OCI-M2 (cell line): ENCODE results near the gene PNPLA8.
"Not testable (repeated sequence)": the region's sequence is repeated elsewhere in the genome, so short reads cannot be mapped to it uniquely, and the experiment has no call there.

Experiments used
- DNase-seq: peaks from one replicate; lab custom pipeline; 2025; ENCODE audit not compliant: unreplicated experiment; lab: John Stamatoyannopoulos, UW

The PNPLA8 gene

DNA sequence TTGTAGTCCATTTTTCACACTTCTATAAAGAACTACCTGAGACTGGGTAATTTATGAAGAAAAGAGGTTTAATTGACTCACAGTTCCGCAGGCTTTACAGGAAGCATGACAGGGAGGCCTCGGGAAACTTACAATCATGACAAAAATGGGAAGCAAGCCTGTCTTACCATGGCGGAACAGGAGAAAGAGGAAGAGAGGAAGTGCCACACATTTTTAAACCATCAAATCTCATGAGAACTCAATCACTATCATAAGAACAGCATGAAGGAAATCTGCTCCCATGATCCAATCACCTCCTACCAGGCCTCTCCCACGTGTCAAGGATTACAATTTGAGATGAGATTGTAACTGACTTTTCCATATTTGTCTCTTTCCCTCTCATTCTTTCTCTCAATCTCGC, 9.3 kb upstream of the PNPLA8 start:
- DNase-seq, result no peak

DNA sequence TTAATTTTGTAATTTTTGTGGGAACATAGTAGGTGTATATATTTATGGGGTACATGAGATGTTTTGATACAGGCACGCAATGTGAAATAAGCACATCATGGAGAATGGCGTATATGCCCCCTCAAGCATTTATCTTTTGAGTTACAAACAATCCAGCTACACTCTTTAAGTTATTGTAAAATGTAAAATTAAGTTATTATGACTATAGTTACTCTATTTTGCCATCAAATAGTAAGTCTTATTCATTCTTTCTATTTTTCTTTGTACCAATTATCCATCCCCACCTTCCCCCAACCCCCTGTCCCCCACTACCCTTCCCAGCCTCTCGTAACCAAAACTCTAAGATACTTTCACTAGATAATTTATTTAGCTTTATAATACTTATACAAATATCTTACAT, 7.8 kb upstream of the PNPLA8 start:
- DNase-seq, result no peak

DNA sequence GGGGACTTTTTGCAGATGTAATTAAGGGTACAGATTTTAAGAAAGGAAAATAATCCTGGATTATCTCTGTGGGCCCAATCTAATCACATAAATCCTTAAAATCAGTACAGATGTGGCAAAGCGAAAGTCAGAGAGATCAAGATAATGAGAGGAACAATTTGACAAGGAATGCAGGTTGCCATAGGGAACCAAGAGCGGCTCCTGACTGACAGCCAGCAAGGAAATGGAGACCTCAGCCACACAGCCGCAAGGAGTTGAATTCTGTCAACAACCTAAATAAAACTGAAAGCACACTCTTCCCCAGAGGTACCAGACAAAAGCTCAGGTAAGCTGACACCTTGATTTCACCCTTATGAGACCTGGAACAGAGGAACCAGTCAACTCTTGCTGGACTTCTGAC, 3.4 kb upstream of the PNPLA8 start:
- DNase-seq, result no peak

DNA sequence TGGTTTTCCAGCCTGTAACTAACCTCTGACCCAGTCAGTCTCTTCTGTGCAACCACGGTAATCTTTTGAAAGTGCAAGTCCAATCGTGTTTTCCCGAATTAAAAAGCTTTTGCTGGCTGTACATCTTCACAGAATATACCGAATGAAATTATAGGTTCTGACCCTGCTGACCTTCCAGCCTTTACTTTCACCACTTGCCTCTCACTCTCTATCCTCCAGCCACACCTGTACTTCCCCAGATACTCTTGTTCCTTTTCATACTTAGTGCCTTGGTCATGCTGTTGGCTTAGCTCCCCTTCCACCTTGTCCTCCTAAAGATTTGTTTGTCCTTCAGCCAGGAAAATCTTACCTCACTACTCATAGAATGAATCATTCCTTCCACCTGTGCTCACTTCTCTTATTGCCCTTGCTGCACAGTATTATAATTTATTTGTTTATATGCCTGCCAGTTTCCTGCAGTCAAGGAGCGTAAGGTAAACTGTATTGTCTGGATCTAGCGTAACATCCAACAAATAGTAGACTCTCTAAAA, 2.3 kb upstream of the PNPLA8 start:
- DNase-seq, result no peak

DNA sequence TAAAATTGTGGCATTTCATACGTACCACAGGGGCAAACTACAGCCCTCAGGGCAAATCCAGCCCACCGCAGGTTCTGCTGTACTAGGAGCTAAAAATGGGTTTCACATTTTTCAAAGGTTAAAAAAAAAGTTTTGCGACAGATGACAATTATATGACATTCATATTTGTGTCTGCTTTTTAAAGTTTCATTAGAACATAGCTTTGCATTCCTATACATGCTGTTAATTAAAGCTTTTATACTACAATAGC, 758 bp upstream of the PNPLA8 start:
- DNase-seq, result no peak

DNA sequence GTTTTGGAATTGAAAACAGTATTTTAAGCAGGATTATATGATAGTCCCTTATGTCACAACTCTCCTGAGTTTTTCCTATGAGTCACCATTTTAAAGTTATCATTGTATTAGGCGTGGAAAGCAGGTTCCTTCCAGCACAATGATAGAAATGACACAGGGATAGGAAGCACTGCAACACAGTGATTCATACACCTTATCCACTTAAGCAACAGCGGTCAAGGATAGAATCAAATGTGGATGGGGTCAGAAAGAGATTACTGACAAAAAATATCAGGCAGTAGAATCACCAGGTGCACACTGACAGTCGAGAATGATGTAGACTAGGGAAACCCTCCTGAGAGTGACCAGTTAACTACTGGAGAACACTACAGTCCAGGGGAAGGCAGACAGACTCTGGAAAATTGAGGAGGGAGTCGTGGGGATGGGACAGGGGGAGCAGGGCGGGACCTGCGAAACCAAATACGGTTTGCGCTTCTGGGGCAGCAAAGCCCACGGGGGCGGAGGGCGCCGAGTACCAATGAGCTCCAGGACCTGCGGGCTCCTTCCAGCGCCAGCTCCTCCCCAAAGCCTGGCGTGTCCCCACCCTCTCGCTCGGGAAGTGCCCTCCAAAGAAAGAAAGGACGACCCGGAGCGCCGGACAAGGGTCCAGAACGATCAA, 479 bp downstream of the PNPLA8 start:
- no peak for DNase-seq

DNA sequence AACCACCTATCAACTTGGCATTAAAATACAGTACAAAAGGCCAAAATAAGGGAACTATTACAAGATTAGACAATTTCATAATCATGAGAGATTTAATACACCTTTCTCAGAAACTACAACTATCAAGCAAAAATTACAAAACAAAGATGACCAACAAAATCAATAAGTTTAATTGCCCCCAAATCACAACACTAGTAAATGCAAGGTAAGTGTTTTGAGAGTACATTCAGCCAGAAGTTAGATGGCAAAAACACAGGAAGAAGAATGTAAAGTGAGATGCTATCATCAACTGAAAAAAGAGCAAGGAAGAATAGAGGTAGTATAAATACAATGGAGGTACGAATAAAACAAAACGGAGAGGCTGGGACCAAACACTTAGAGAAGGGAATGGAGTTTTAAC, 3.2 kb downstream of the PNPLA8 start:
- no peak for DNase-seq

DNA sequence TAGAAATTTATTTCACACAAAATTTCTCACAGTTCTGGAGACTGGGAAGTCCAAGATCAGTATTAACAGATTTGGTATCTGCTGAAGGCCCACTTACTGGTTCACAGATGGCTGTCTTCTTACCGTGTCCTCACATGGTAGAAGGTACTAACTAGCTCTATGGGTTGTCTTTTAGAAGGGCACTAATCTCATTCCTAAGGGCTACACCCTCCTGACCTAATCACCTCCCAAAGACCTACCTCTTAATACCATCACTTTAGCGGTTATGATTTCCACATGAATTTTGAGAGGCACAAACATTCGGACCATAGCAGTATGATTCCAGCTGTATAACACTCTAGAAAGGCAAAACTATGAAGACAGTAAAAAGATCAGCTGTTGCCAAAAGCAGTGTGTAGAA, 8.0 kb downstream of the PNPLA8 start:
- DNase-seq, result no peak

DNA sequence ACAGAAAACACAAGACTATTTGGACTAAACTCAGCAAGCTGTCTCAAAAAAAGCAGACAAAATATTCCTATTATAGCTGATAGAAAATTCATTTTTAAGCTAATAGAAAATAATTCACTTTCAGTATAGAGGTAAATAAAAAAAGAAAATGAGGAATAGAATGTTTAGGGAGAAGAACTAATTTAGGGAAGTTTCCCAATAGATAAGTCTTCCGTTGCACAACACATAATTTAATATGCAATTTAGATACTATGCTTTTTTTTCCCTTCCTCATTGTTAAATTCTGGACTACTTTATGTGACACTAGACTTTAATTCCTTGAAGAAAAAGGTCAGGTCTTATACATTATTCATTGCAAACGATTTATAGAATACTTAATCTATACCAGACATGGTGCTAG, 10.3 kb downstream of the PNPLA8 start:
- DNase-seq, result no peak

DNA sequence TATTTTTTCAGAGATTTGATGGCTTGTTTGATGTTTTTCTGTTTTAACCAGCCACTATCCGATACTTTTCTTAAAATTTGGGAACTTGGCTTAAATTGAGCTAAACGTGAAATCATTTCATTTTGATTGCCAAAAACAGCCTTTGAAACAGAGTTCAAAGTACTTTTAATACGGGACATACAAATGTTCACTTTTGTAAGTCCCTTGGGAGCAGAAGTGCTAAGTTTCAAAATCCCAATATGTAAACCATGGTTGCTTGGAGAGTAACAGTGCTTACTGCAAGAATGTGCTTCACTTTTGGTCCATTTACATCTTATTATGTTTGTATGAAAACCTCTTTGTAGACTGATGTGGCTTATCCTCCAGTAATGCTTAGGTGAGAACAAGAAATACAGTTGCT, 10.9 kb downstream of the PNPLA8 start:
- no peak for DNase-seq

DNA sequence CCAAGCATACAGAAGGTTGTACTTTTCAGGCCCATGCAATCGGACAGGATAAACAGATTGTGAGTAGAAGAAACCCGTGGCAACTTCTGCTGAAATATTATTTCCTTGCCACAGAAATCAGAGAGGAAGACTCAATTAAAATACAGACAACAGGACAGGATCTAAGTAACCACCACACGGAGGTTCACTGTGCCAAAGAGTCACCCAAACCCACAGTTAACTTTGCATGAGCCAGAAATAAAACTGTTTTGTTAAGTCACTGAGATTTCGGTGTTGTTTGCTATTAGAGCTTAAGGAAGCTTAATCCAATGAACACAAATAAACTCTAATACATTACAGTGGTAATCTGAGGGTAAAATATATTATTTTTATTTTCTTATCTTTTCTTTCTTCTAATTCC, 14.0 kb downstream of the PNPLA8 start:
- no peak for DNase-seq

DNA sequence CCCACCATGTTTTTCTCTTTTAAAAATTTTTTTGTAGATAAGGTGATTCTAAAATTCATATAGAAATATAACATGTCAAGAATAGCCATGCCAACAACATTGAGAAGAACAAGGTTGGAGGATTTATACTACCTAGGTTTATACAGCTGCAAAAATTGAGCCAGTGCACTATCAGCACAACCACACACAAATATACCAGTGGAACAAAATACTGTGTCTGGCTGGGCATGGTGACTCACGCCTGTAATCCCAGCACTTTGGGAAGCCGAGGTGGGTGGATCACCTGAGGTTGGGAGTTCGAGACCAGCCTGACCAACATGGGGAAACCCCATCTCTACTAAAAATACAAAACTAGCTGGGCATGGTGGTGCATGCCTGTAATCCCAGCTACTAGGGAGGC, 21.4 kb downstream of the PNPLA8 start:
- DNase-seq, result not testable (repeated sequence)

DNA sequence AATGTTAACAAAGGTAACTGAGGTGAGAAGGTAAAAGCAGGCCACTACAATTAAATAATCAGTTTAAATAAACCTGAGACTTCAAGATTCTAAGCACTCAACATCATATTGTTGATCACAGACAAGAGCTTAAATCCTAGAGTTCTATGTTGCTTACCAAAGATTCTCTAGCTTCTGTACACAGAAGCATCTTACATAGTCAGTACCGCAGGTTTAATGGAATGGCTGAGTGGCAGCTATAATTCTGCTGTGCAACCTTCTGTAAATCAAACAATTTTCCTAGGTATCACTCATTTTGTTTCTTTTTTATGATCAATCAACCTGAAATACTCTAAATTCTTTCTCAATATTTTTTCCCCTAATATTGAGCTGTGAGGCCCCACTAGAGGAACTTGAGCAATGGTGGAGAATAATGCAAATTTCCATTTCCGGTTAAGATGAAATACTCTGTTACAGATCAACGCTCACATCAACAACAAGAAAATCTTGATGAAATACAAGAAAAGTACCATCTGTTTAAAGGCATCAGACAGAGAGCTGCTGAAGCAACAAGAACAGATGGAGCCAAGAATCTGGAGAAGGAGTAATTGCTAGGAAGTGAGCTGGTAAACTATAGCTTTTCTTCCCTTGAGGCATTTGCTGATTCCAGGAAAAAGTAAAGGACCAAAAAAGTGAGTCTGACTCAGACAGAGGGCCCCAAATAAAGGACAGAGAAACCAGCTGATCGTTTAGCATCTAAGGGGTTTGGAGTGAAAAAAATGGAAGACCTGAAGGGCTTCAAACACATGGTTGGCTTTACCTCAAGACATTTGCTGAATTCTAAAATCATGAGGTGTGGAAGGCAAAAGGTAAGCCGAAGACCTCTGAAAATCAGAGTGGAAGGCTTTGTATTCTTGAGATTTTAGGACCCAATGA, 22.6 kb downstream of the PNPLA8 start:
- no peak for DNase-seq

DNA sequence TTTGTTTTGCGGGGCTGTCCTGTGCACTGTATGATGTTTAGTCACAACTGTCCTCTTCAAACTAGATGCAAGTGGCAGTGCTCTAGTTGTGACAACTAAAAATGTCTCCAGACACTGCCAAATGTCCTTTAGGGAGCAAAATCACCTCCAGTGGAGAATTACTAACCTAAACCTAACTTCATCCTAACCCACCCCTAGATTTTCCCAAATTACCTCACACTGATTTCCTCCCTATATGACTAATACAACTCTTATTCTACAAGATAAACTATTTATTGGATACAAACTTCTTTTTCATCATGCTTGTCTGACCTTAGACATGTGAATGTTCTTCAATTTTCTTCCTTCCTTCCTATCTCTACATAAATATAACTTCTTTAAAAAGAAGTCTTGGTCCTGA, 26.4 kb downstream of the PNPLA8 start:
- no peak for DNase-seq

DNA sequence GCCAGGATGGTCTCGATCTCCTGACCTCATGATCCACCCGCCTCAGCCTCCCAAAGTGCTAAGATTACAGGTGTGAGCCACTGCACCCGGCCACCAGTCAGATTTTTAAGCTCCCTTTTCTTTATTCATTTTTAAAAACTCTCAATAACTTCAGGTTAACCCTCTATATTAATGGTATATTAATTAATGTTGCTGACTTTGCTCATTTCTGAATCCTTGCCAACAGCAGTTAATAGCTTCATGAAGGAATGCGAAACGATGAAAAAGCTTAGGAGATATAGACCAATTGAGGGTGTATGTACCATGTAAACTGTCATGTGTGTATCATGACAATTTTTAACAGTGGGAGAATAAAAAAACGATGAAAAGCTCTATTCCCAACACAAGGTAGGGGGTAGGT, 27.5 kb downstream of the PNPLA8 start:
- no peak for DNase-seq

DNA sequence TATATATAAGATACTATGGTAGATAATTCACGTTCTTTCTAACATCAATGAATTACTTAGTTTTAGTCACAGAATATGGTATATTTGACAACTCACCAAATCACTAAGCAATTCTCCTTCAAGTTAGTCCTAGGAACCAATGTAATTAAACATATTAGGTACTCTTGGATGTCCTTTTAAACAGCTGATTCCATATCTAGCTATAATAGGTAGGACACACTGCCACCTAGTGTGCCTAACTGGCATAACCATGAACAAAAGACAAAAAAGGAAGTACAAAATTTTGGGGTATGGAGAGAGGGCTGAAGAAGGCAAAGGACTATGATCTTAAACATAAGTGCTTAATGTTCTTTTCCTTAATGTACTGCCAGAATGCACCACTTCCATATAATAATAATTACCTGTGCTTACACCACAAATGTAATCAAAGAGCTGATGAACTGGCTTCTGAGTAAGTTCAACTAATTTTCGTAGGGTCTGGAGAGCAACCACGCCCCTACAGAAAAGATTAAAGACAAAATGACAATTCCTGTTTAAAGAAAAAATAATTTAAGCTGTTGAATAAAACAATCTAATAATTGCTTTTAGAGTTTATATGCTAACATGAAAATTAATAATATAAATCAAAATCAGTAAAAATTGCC, 28.7 kb downstream of the PNPLA8 start:
- DNase-seq, result no peak

DNA sequence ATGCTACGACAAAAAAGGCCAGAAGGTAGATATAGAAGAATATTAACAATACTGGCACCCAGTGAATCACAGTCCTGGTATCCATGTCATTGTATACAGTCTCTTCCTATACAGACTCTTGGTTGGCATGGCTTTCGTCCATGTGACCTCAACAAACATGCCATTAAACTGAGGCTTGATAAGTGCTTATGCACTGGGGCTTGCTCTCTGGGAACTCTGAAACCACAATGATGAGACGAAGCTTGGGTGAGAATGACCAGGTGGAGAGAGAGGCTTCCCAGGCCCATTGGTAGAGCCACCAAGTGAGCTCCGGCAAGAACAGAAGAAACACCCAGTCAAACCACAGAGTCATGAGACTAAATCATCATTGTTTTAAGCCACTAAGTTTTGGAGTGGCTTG, 33.2 kb downstream of the PNPLA8 start:
- no peak for DNase-seq

DNA sequence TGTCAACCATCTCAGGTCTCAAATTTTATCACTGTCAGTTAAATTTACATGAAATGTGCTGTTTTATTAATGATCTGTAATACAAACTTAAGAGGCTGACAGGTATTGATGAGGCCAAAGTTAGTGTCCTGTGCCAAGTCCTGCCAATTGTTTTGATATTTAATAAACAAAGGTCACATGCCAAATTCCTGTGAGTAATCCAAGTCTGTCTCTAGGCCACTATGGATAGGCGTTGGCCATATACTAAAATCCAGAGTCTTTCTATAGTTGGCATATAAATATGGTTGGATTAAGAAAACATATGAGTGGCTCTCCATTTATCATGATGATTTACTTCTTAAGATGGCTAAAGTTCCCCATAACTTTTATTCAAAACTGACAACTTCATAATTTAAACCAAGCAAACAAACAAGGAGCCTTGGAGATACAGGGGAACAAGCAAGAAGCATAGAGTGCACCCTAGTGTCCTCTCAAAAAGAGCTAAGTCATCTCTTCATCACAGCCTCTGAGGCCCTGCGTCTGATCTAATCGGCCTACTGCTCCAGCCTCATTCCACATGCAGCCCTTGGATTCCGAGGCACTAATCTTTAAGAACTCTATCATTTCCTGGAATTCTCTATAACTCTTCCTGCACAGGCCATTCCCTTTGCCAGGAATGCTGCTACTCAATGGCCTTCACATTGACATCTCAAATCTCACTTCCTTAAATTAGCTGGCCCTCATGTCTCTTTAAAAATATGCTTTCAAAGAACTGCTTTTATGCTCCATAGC, 37.0 kb downstream of the PNPLA8 start:
- DNase-seq, result no peak

DNA sequence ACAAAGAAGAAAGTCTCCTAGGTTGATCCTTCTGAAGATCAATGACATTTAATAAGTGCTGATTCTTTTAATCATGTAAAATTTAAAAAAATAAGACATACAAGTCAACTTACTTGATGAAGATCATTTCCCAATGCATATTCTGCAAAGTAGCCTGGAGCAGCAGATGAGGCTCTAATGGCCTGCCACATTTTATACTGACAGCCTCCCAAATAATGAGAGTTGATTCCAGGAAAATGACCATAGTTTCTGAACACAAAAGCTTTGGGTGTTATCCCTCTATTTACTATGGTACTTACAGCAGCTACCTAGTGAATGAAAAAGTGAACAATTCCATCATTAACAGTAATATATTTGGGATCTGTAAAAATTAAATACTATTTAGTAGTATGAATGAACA, 38.3 kb downstream of the PNPLA8 start:
- no peak for DNase-seq

DNA sequence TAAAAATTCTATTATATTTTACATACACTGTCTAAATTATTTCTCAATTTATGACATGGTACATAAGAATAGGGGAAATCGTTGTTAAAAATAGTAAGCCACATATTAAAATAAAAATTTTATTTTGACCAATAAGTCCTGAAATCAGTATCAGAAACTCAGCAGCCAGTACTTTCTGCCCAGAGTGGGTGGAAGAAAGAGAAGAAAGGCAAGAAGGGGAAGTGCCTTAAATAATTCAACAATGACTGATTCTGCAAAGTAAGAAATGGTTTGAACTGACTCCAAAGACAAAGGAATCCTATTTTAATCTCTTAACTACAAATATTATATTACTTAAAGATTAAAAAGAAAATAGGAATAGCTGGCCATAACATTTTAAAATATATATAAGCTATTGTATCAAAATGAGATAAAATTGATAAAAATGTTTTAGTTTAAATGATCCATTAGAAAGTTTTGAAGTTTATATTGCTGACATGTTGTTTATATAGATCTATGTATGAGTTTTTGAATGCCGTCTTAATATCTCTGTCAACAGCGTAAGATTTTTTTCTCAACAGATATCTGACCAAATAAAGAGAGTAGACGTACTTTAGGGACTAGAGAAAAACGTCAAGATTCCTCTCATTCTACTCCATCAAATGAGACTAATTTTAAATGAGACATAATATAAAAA, 39.5 kb downstream of the PNPLA8 start:
- DNase-seq, result no peak

DNA sequence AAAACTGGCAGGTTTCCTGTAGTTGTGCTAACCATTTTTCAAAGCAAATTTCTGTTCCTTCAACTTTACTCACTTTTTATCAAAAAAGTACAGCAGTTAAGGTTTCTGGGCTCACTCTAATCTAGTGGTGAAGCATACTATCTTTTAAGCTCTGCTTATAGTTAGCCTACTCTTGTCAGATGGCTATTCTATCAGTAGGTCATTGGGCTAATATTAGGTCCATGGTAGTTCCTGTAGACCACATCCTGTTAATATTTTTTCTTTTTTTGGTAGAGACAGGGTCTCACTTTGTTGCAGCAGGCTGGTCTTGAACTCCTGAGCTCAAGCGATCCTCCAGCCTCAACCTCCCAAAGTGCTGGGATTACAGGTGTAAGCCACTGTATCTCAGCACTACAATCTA, 41.8 kb downstream of the PNPLA8 start:
- no peak for DNase-seq
